GM12873 (cell line): Measurements from ENCODE around the gene SLC13A3.

Experiments used
- CTCF ChIP-seq: IDR thresholded peaks from 2 replicates; pipeline ENCODE4 v1.5.1; 2012; ENCODE audit warnings: low read depth, mild to moderate bottlenecking, moderate library complexity, low read length, control low read depth; ENCODE audit not compliant: insufficient read depth; ENCODE audit errors: missing control alignments

SLC13A3 gene

GRCh38 chr20:46607849-46608497, 43.3 kb downstream of the SLC13A3 start:
- TF ChIP-seq CTCF: no peak

GRCh38 chr20:46607191-46607848, 43.9 kb downstream of the SLC13A3 start:
- TF ChIP-seq CTCF: no peak

GRCh38 chr20:46606817-46607190, 44.5 kb downstream of the SLC13A3 start:
- no peak for TF ChIP-seq CTCF

- TF ChIP-seq CTCF: no peak
These were observed 45.1 kb downstream of the SLC13A3 start for GRCh38 chr20:46605978-46606816.

- no peak for TF ChIP-seq CTCF
These were observed 46.1 kb downstream of the SLC13A3 start for GRCh38 chr20:46605181-46605580.

GRCh38 chr20:46604551-46605133, 46.6 kb downstream of the SLC13A3 start:
- TF ChIP-seq CTCF: no peak

GRCh38 chr20:46602429-46602828, 48.8 kb downstream of the SLC13A3 start:
- TF ChIP-seq CTCF: no peak
